ENCODE results near the gene C13orf42. TPM values are rescaled to one million over a fixed set of nuclear protein-coding genes. Genes with fewer than 3 reads are reported as not detected.

The C13orf42 gene
- total and polyA plus RNA-seq, 2 donors (not counting 3 experiments of a cell fraction or from before 2014, with no cell fraction given): not detected

- H3K4me1 ChIP-seq (ENCODE audit: control insufficient read depth, extremely low read depth, insufficient read depth, low read length): peaks cover 2% of the 10 kb centered on the region
- H3K9ac ChIP-seq (replicated peaks; ENCODE audit: extremely low read depth, insufficient read depth, low read length): no peak overlapping the region
- H3K9me3 ChIP-seq (replicated peaks; ENCODE audit: control insufficient read depth, insufficient read depth, low read length): no peaks in the 10 kb centered on the region
- FAIRE-seq (no peak), DNase-seq (ENCODE audit: low read depth, low spot score) (no peak)
- peaks cover 0 to 1% of the 10 kb centered on the region in 2 experiments for H3K27me3 ChIP-seq (ENCODE audit: control insufficient read depth in 2 of 2, insufficient read depth in 2 of 2, low read length in 2 of 2)
- H3K4me2 ChIP-seq (ENCODE audit: insufficient read depth, low read length): no peak overlapping the region
- no peak overlapping the region for H3K27ac ChIP-seq (ENCODE audit: insufficient read depth, low read depth, low read length)
- no peaks in the 10 kb centered on the region for H3K9me1 ChIP-seq (replicated peaks; ENCODE audit: control insufficient read depth, extremely low read depth, insufficient read depth, low read length)
- no TSS peak for BruUV-seq (replicated peaks)
- H3K79me2 ChIP-seq (ENCODE audit: control insufficient read depth, insufficient read depth, low read length): no peaks in the 10 kb centered on the region
- POLR2A ChIA-PET: no interaction called here
- intact Hi-C loops (cut with micrococcal nuclease) (no loop called here), dilution Hi-C loops (cut with MboI; ENCODE audit: extremely low pct_ligation_motif_present, low sequenced_read_pairs) (no loop called here)
- no peak overlapping the region for H3K4me3 ChIP-seq (replicated peaks in 1 of 3; ENCODE audit: insufficient read depth in 1 of 3, low read depth in 1 of 3, low read length in 3 of 3)
- no peak for TF ChIP-seq POLR2AphosphoS5 (IDR thresholded peaks at IDR 0.05; ENCODE audit: insufficient read depth, low read depth, low read length)
- no peak for TF ChIP-seq EZH2 (IDR thresholded peaks at IDR 0.05; ENCODE audit: borderline replicate concordance, low read depth, low read length, severe bottlenecking)
- TF ChIP-seq MYC (IDR thresholded peaks at IDR 0.05; ENCODE audit: low read depth, low read length): no peak
- TF ChIP-seq CTCF (IDR thresholded peaks at IDR 0.05; ENCODE audit: extremely low read depth in 1 of 2, insufficient read depth in 1 of 2, low read depth in 1 of 2, low read length in 2 of 2): no peak
- TF ChIP-seq GATA2 (IDR thresholded peaks at IDR 0.05; ENCODE audit: insufficient read depth, insufficient read length, low read depth, low read length): no peak
- no peak for TF ChIP-seq JUN (IDR thresholded peaks at IDR 0.05; ENCODE audit: borderline replicate concordance, insufficient read depth, insufficient read length, low read depth)
- TF ChIP-seq MAX (IDR thresholded peaks at IDR 0.05; ENCODE audit: insufficient read depth, insufficient read length): no peak
- TF ChIP-seq POLR2A (IDR thresholded peaks at IDR 0.05; ENCODE audit: low read depth, low read length): no peak
- TF ChIP-seq FOS (IDR thresholded peaks at IDR 0.05; ENCODE audit: borderline replicate concordance, insufficient read depth, low read length): no peak
- no peaks in the 10 kb centered on the region for H4K20me1 ChIP-seq (replicated peaks; ENCODE audit: control insufficient read depth, extremely low read depth, insufficient read depth, low read length)
- CTCF ChIA-PET: interaction anchor here (1.5 to 5.1 kb wide), 2 partner anchors 11 to 150 kb away, joined by 7 to 41 read pairs; no protein-coding TSS in a partner anchor
- H2AFZ ChIP-seq (ENCODE audit: low read depth, low read length): no peak overlapping the region
- no peaks in the 10 kb centered on the region for H3K36me3 ChIP-seq (ENCODE audit: control insufficient read depth in 2 of 2, extremely low read depth in 1 of 2, insufficient read depth in 2 of 2, low read length in 2 of 2)
These were observed 25.4 kb upstream of the C13orf42 start for GRCh38 chr13:51136276-51136980.
